Left lung (tissue), 14 donors: ENCODE measurements around the gene ZNF398. TPM values are rescaled to one million over a fixed set of nuclear protein-coding genes. Genes with fewer than 3 reads are reported as not detected.

Experiments
- ATAC-seq: fragments of 200-7000 bp; cut with Tn5 transposase; one replicate; pipeline ENCODE4 v1.9.1; 2020; ENCODE audit warnings: moderate library complexity
- DNase-seq, 4 donors: peaks; one replicate each; pipeline ENCODE4 v3.0.0-alpha.2; 2013 to 2020
- H3K27ac ChIP-seq, 2 donors: fragments of 200-600 bp; sonication (generic) in 1 of 2; one replicate each; pipeline versions ENCODE4 v1.5.0 to v1.8.0; 2020 to 2021
- H3K27me3 ChIP-seq, 2 donors: fragments of 200-600 bp; sonication (generic) in 1 of 2; one replicate each; pipeline versions ENCODE4 v1.5.0 to v1.8.0; 2020 to 2021
- H3K36me3 ChIP-seq, 2 donors: fragments of 200-600 bp; sonication (generic) in 1 of 2; one replicate each; pipeline versions ENCODE4 v1.5.0 to v1.8.0; 2020 to 2021
- H3K4me1 ChIP-seq, 2 donors: fragments of 200-600 bp; one replicate each; pipeline ENCODE4 v1.8.0; 2021
- H3K4me3 ChIP-seq, 2 donors: fragments of 200-600 bp; sonication (generic) in 1 of 2; one replicate each; pipeline versions ENCODE4 v1.5.0 to v1.8.0; 2020 to 2021; ENCODE audit warnings: mild to moderate bottlenecking in 1 of 2
- H3K9me3 ChIP-seq, 2 donors: fragments of 200-600 bp; sonication (generic) in 1 of 2; one replicate each; pipeline versions ENCODE4 v1.5.0 to v1.8.0; 2020 to 2021
- intact Hi-C, 2 donors: fragments of 100-400 bp; cut with DNase I; formaldehyde crosslinking; loops; one replicate each; pipeline versions ENCODE4 v1.11.2 to v1.14.2; 2022
- long read RNA-seq, 12 donors: library from polyadenylated mRNA in 2 of 12; unstranded in 2 of 12; transcript quantifications; one replicate each; pipeline ENCODE4 v2.0.0 and lab custom pipeline, GENCODE V29; 2019 to 2026
- polyA plus RNA-seq, 6 donors: library from polyadenylated mRNA; unstranded; fragments of 120-200 nt; gene quantifications; one replicate each; pipeline ENCODE4 v1.2.1, GENCODE V29; 2013; ENCODE audit not compliant: insufficient read length in 6 of 6
- total RNA-seq, 2 donors: library from RNA; stranded (reverse); fragmentation: NEBNext Ultra II Directional; extraction: Animal tissue kit (Norgen Biotek cat#: 25700); gene quantifications; one replicate each; pipeline ENCODE4 v1.2.1, GENCODE V29; 2021
- TF ChIP-seq, protein P1 (sequence below), 2 donors: fragments of 200-600 bp; sonication (generic) in 1 of 2; IDR thresholded peaks; one replicate each; pipeline versions ENCODE4 v1.5.0 to v1.8.0; 2021; ENCODE audit warnings: antibody characterized with exemption in 2 of 2
- donor health status: DM: no; HTN: yes; CAD: no.
- donor health status: DM: no; HTN: no; CAD: no.

The ZNF398 gene, protein sequence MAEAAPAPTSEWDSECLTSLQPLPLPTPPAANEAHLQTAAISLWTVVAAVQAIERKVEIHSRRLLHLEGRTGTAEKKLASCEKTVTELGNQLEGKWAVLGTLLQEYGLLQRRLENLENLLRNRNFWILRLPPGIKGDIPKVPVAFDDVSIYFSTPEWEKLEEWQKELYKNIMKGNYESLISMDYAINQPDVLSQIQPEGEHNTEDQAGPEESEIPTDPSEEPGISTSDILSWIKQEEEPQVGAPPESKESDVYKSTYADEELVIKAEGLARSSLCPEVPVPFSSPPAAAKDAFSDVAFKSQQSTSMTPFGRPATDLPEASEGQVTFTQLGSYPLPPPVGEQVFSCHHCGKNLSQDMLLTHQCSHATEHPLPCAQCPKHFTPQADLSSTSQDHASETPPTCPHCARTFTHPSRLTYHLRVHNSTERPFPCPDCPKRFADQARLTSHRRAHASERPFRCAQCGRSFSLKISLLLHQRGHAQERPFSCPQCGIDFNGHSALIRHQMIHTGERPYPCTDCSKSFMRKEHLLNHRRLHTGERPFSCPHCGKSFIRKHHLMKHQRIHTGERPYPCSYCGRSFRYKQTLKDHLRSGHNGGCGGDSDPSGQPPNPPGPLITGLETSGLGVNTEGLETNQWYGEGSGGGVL
- total RNA-seq (10 to 100 TPM; 11.2 to 13.7 TPM), polyA plus RNA-seq (10 to 100 TPM; 11.6 to 15.6 (median 13.1) TPM)
- long read RNA-seq, donor 1, partial matches to known transcripts = 0 of 1 reads
- long read RNA-seq, donor 1, other reads (novel, unspliced or antisense) = 0 of 1 reads
- long read RNA-seq, donor 2, transcript ZNF398-202 (6 exons, 2,860 nt) = major isoform, 5 of 5 reads
- long read RNA-seq, donor 2, partial matches to known transcripts = 0 of 5 reads
- long read RNA-seq, donor 2, other reads (novel, unspliced or antisense) = 0 of 5 reads
- long read RNA-seq, donor 3, transcript ZNF398-202 (6 exons, 2,860 nt) = major isoform, 5 of 5 reads
- long read RNA-seq, donor 3, partial matches to known transcripts = 0 of 5 reads
- long read RNA-seq, donor 3, other reads (novel, unspliced or antisense) = 0 of 5 reads
- long read RNA-seq, donor 4, partial matches to known transcripts = 0 of 2 reads
- long read RNA-seq, donor 4, other reads (novel, unspliced or antisense) = 2 of 2 reads
- long read RNA-seq, donor 5, partial matches to known transcripts = 0 of 4 reads
- long read RNA-seq, donor 5, other reads (novel, unspliced or antisense) = 0 of 4 reads
- long read RNA-seq, donor 6, partial matches to known transcripts = 0 of 1 reads
- long read RNA-seq, donor 6, other reads (novel, unspliced or antisense) = 0 of 1 reads
- long read RNA-seq, donor 7, partial matches to known transcripts = 0 of 2 reads
- long read RNA-seq, donor 7, other reads (novel, unspliced or antisense) = 0 of 2 reads
- long read RNA-seq, donor 8, partial matches to known transcripts = 0 of 1 reads
- long read RNA-seq, donor 8, other reads (novel, unspliced or antisense) = 0 of 1 reads
- long read RNA-seq, donor 9 = 0 reads
- long read RNA-seq, donor 10, partial matches to known transcripts = 0 of 3 reads
- long read RNA-seq, donor 10, other reads (novel, unspliced or antisense) = 3 of 3 reads
- long read RNA-seq, donor 11, partial matches to known transcripts = 0 of 4 reads
- long read RNA-seq, donor 11, other reads (novel, unspliced or antisense) = 0 of 4 reads
- long read RNA-seq, donor 12, transcript ZNF398-202 (6 exons, 2,860 nt) = major isoform, 5 of 5 reads
- long read RNA-seq, donor 12, partial matches to known transcripts = 0 of 5 reads
- long read RNA-seq, donor 12, other reads (novel, unspliced or antisense) = 0 of 5 reads

DNA sequence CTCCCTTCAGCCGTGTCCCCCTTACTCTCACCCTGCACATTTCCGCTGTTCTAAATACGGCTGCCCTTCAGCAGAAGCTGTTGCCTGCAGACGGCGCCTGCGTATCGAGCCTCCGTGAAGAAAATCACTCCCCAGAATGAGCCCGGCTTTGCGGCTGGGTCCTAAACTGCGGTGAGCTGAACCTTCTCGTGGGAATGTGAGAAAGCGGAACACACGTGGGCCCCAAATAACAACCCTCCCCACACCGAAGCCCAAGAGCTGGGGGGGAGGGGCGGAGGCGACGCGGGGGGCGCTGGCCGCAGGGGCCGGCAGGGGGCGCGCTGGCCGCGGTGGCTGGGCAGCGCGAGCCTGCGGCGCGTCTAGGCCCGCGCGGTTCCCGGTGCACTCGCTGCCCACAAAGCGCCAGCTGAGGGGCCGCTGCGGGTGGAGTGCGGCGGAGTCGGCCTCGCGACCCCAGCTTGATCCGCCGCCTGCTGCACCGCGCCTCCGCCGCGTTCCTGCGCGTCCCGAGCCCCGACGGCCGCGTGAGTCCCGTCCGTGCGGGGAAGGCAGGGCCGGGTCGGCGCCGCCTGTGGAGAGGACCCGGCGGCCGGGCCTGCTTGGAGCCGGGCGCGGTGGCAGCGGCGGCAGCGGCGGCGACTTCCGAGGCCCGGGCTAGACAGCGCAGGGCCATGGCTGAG is at the start of gene ZNF398:
Gene ZNF398 (plus strand): TSS at position 382 of the 680 bp plus-strand sequence. CDS start 290 bp downstream, at position 672.
- ATAC-seq (peak; percentile 93), DNase-seq (peak; percentile 80 to 96 (median 85))
- Histone ChIP-seq H3K36me3 (no peaks in the 10 kb centered on the region), H3K27ac (peak within 1 kb of the TSS; percentile 91 to 96), H3K4me3 (peak within 1 kb of the TSS; percentile 90 to 91), H3K4me1 (peaks cover 4 to 29% of the 10 kb centered on the region in 2 donors), H3K27me3 (no peaks in the 10 kb centered on the region), H3K9me3 (no peaks in the 10 kb centered on the region)
- TF ChIP-seq, protein P1, sequence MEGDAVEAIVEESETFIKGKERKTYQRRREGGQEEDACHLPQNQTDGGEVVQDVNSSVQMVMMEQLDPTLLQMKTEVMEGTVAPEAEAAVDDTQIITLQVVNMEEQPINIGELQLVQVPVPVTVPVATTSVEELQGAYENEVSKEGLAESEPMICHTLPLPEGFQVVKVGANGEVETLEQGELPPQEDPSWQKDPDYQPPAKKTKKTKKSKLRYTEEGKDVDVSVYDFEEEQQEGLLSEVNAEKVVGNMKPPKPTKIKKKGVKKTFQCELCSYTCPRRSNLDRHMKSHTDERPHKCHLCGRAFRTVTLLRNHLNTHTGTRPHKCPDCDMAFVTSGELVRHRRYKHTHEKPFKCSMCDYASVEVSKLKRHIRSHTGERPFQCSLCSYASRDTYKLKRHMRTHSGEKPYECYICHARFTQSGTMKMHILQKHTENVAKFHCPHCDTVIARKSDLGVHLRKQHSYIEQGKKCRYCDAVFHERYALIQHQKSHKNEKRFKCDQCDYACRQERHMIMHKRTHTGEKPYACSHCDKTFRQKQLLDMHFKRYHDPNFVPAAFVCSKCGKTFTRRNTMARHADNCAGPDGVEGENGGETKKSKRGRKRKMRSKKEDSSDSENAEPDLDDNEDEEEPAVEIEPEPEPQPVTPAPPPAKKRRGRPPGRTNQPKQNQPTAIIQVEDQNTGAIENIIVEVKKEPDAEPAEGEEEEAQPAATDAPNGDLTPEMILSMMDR (IDR thresholded peaks at IDR 0.05) = peak; percentile 84 to 87
- intact Hi-C loops = no loop called here

DNA sequence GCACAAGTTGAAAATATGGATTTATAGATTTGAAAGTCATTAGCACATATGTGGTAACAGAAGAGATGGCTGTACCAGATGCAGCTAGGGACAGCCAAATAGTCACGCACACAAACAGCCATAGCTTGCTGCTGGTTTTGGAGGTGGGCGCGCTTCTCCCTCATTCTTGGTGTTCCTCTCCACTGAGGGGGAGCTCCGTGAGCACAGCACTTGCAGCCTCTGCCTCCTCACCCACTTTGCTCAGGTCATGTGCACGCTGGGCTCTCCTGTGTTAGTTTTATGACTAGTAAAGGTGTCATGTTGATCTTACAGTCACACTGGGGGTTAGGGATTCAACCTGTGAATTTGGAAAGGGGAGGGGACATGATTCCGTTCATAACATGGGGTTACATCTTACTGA is 48.2 kb upstream of the ZNF398 start:
- DNase-seq (no peak), ATAC-seq (no peak)
- Histone ChIP-seq H3K9me3 (no peaks in the 10 kb centered on the region), H3K27me3 (no peaks in the 10 kb centered on the region), H3K4me3 (no peak overlapping the region), H3K36me3 (peaks cover 0 to 11% of the 10 kb centered on the region in 2 donors), H3K27ac (no peak overlapping the region), H3K4me1 (no peaks in the 10 kb centered on the region)
- TF ChIP-seq, protein P1 (IDR thresholded peaks at IDR 0.05) = no peak
- intact Hi-C loops = no loop called here

DNA sequence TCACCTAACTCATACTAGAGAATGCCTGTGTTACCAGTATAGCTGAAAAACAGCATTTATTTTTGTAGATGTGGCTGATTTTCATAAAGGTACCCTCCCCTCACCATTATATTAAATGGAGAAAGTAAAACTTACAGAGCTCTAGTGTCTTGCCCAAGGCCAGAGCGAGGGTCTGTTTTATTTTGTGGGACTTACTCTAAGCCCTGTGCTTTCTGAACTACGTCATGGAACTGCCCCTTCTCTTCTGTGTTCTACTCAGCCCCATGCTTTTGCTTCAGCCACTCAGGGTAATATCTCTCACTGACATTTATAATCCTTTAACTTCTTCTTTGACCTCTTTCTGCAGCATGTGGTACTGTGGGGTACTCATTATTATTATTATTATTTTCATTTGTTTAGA is 46.4 kb upstream of the ZNF398 start:
- intact Hi-C loops = no loop called here
- no peak overlapping the region for H3K27ac ChIP-seq
- no peak for DNase-seq
- H3K4me1 ChIP-seq = no peaks in the 10 kb centered on the region
- no peaks in the 10 kb centered on the region for H3K27me3 ChIP-seq
- TF ChIP-seq, protein P1 (IDR thresholded peaks at IDR 0.05) = no peak
- no peak overlapping the region for H3K4me3 ChIP-seq
- ATAC-seq = no peak
- peaks cover 0 to 21% of the 10 kb centered on the region in 2 donors for H3K36me3 ChIP-seq
- no peaks in the 10 kb centered on the region for H3K9me3 ChIP-seq

DNA sequence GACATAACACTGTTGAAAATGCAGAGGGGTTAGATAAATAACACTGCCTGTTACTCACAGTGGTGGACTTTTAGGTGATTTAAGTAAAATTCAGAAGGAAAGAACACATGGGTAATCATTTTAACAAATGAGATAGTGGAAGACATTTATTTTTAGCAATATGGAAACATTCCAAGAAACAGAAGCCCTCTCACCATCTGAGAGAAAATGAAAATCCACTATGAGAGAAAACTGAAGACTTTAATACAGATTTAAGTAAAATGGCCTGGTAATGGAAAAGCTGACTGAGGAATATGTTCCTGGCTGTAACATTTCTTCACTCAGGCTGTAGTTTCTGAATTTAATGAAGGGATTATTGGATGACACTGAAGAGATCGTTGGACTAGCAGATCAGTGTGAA is 44.6 kb upstream of the ZNF398 start:
- intact Hi-C loops = no loop called here
- no peak overlapping the region for H3K4me3 ChIP-seq
- H3K27ac ChIP-seq = no peak overlapping the region
- H3K4me1 ChIP-seq = no peaks in the 10 kb centered on the region
- TF ChIP-seq, protein P1 (IDR thresholded peaks at IDR 0.05) = no peak
- ATAC-seq = no peak
- DNase-seq = no peak
- H3K27me3 ChIP-seq = no peaks in the 10 kb centered on the region
- peaks cover 0 to 21% of the 10 kb centered on the region in 2 donors for H3K36me3 ChIP-seq
- H3K9me3 ChIP-seq = no peaks in the 10 kb centered on the region
